ENCODE measurements around the gene ABCB11. TPM values are rescaled to one million over a fixed set of nuclear protein-coding genes. Genes with fewer than 3 reads are reported as not detected.

ABCB11 gene
- polyA plus RNA-seq, 1 of the 3 experiments (the other 2 are of a cell fraction), result not detected

GRCh38 chr2:169042856-169043255 lies 11.7 kb upstream of the ABCB11 start:
- WGBS (ENCODE audit: low lambda C conversion rate), result 20% methylated on average over 1 of the region's 1 CpG
- no peaks in the 10 kb centered on the region for H3F3A ChIP-seq (replicated peaks; ENCODE audit: insufficient read depth)
- H3K9ac ChIP-seq, result no peak overlapping the region
- no peaks in the 10 kb centered on the region for H3K79me2 ChIP-seq (ENCODE audit: insufficient read depth)
- no peak for DNase-seq
- H3K27me3 ChIP-seq (ENCODE audit: insufficient read depth), result no peaks in the 10 kb centered on the region
- no peak overlapping the region for H3K4me2 ChIP-seq
- CTCF ChIA-PET, result no interaction called here
- no peak overlapping the region for H3K27ac ChIP-seq (ENCODE audit: low read depth in 2 of 2, low read length in 1 of 2)
- H3K36me3 ChIP-seq (replicated peaks in 1 of 2; ENCODE audit: control insufficient read depth in 1 of 2, insufficient read depth in 2 of 2, low read length in 1 of 2), result no peaks in the 10 kb centered on the region
- no peaks in the 10 kb centered on the region for H4K20me1 ChIP-seq (ENCODE audit: insufficient read depth)
- no peaks in the 10 kb centered on the region for H3K4me1 ChIP-seq (ENCODE audit: control insufficient read depth in 1 of 2, insufficient read depth in 2 of 2, low read depth in 1 of 2, low read length in 1 of 2)
- no peaks in the 10 kb centered on the region for H3K9me2 ChIP-seq
- POLR2A ChIA-PET, result no interaction called here
- no peak overlapping the region for H2AFZ ChIP-seq (ENCODE audit: low read depth)
- no peak overlapping the region for H3K4me3 ChIP-seq (ENCODE audit: low read depth in 2 of 2, low read length in 1 of 2)
- H3K9me3 ChIP-seq, result no peaks in the 10 kb centered on the region
- no peak for TF ChIP-seq RFX5 (IDR thresholded peaks at IDR 0.05; ENCODE audit: low read length)
- TF ChIP-seq REST (IDR thresholded peaks at IDR 0.05; ENCODE audit: low read depth, low read length), result no peak
- no peak for TF ChIP-seq EZH2phosphoT487 (IDR thresholded peaks at IDR 0.05; ENCODE audit: borderline replicate concordance, low read depth)
- TF ChIP-seq SMC3 (IDR thresholded peaks at IDR 0.05; ENCODE audit: low read depth, low read length), result no peak
- no peak for TF ChIP-seq MAX (IDR thresholded peaks at IDR 0.05; ENCODE audit: low read depth)
- TF ChIP-seq USF2 (IDR thresholded peaks at IDR 0.05; ENCODE audit: borderline replicate concordance, low read depth, low read length), result no peak

GRCh38 chr2:169041594-169041993 lies 10.5 kb upstream of the ABCB11 start:
- no peaks in the 10 kb centered on the region for H3K9me3 ChIP-seq
- H3K27me3 ChIP-seq (ENCODE audit: insufficient read depth), result no peaks in the 10 kb centered on the region
- H2AFZ ChIP-seq (ENCODE audit: low read depth), result no peak overlapping the region
- H3K9me2 ChIP-seq, result no peaks in the 10 kb centered on the region
- TF ChIP-seq USF2 (IDR thresholded peaks at IDR 0.05; ENCODE audit: borderline replicate concordance, low read depth, low read length) (no peak), NFIC (IDR thresholded peaks at IDR 0.05; ENCODE audit: borderline replicate concordance) (no peak), TAF1 (IDR thresholded peaks at IDR 0.05; ENCODE audit: borderline replicate concordance, low read depth, low read length) (no peak), USF1 (IDR thresholded peaks at IDR 0.05; ENCODE audit: borderline replicate concordance, low read depth) (no peak), FOSL2 (IDR thresholded peaks at IDR 0.05; ENCODE audit: borderline replicate concordance, low read depth) (no peak), GABPA (IDR thresholded peaks at IDR 0.05; ENCODE audit: low read depth) (no peak), ZBTB33 (IDR thresholded peaks at IDR 0.05; ENCODE audit: borderline replicate concordance, low read depth) (no peak), MAX (IDR thresholded peaks at IDR 0.05; ENCODE audit: low read depth) (no peak), JUND (IDR thresholded peaks at IDR 0.05) (no peak), RFX5 (IDR thresholded peaks at IDR 0.05; ENCODE audit: low read length) (no peak)
- no peak overlapping the region for H3K4me2 ChIP-seq
- no peak for DNase-seq
- H3K79me2 ChIP-seq (ENCODE audit: insufficient read depth), result no peaks in the 10 kb centered on the region
- H3K27ac ChIP-seq (ENCODE audit: low read depth in 2 of 2, low read length in 1 of 2), result no peak overlapping the region
- no peak overlapping the region for H3K4me3 ChIP-seq (ENCODE audit: low read depth in 2 of 2, low read length in 1 of 2)
- WGBS (ENCODE audit: low lambda C conversion rate), result 11% methylated on average over 1 of the region's 1 CpG
- ChIA-PET POLR2A (no interaction called here), CTCF (no interaction called here)
- no peak overlapping the region for H3K9ac ChIP-seq
- no peaks in the 10 kb centered on the region for H3K36me3 ChIP-seq (replicated peaks in 1 of 2; ENCODE audit: control insufficient read depth in 1 of 2, insufficient read depth in 2 of 2, low read length in 1 of 2)
- H3F3A ChIP-seq (replicated peaks; ENCODE audit: insufficient read depth), result no peaks in the 10 kb centered on the region
- H4K20me1 ChIP-seq (ENCODE audit: insufficient read depth), result no peaks in the 10 kb centered on the region
- H3K4me1 ChIP-seq (ENCODE audit: control insufficient read depth in 1 of 2, insufficient read depth in 2 of 2, low read depth in 1 of 2, low read length in 1 of 2), result no peaks in the 10 kb centered on the region

All from SK-N-SH (cell line).